ENCODE measurements around the gene CD81.
"Not testable (repeated sequence)": the region's sequence is repeated elsewhere in the genome, so short reads cannot be mapped to it uniquely, and the experiment has no call there.

The CD81 gene

GRCh38 chr11:2364386-2364785 lies 12.7 kb upstream of the CD81 start:
- ATAC-seq; H3K4me1 Mint-ChIP-seq; H3K36me3 Mint-ChIP-seq; H3K27ac Mint-ChIP-seq; DNase-seq (ENCODE audit: low spot score in 2 of 2); H3K4me3 Mint-ChIP-seq; H3K9me3 Mint-ChIP-seq: not testable (repeated sequence)

GRCh38 chr11:2365571-2366210 lies 11.4 kb upstream of the CD81 start:
- Mint-ChIP-seq H3K9me3 (no peaks in the 10 kb centered on the region), H3K27ac (no peak overlapping the region), H3K36me3 (no peaks in the 10 kb centered on the region), H3K4me1 (no peaks in the 10 kb centered on the region), H3K4me3 (no peak overlapping the region)
- DNase-seq (ENCODE audit: low spot score in 2 of 2) (no peak), ATAC-seq (no peak)

DNA sequence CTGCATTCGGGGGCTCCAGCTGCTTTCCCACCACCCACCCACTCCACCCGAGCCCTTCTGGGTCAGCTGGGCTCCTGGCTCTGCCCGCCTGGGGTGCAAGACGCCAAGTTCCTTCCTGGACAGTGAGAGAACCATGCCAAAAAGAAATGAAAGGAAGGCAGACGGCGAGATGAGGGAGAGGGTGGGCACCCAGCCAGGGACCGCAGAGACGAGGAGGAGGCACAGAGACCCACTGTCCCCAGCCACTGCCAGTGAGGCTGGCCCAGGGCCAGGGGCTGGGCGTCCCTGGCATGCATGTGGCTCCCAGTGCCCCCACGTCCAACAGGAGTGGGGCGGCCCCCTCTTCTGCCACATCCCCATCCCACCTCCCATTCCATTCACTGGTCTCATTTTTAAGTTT lies 10.8 kb upstream of the CD81 start:
- Mint-ChIP-seq H3K36me3 (no peaks in the 10 kb centered on the region), H3K4me1 (no peaks in the 10 kb centered on the region), H3K4me3 (no peak overlapping the region), H3K9me3 (no peaks in the 10 kb centered on the region), H3K27ac (no peak overlapping the region)
- no peak for DNase-seq (ENCODE audit: low spot score in 2 of 2)
- ATAC-seq: no peak

- Mint-ChIP-seq H3K9me3 (no peaks in the 10 kb centered on the region), H3K27ac (no peak overlapping the region), H3K36me3 (no peaks in the 10 kb centered on the region), H3K4me1 (no peaks in the 10 kb centered on the region), H3K4me3 (no peak overlapping the region)
- DNase-seq (ENCODE audit: low spot score in 2 of 2): no peak
- ATAC-seq: no peak
These were observed 10.4 kb upstream of the CD81 start for GRCh38 chr11:2366733-2367132.

- Mint-ChIP-seq H3K4me1 (no peaks in the 10 kb centered on the region), H3K36me3 (no peaks in the 10 kb centered on the region), H3K4me3 (no peak overlapping the region), H3K27ac (no peak overlapping the region), H3K9me3 (no peaks in the 10 kb centered on the region)
- ATAC-seq (no peak), DNase-seq (ENCODE audit: low spot score in 2 of 2) (no peak)
These were observed 9.6 kb upstream of the CD81 start for GRCh38 chr11:2367266-2368160.

GRCh38 chr11:2368178-2368850 lies 8.8 kb upstream of the CD81 start:
- DNase-seq (ENCODE audit: low spot score in 2 of 2) (no peak), ATAC-seq (no peak)
- Mint-ChIP-seq H3K27ac (no peak overlapping the region), H3K4me3 (no peak overlapping the region), H3K9me3 (no peaks in the 10 kb centered on the region), H3K36me3 (no peaks in the 10 kb centered on the region), H3K4me1 (no peaks in the 10 kb centered on the region)

- H3K36me3 Mint-ChIP-seq: no peaks in the 10 kb centered on the region
- H3K4me3 Mint-ChIP-seq: no peak overlapping the region
- no peaks in the 10 kb centered on the region for H3K9me3 Mint-ChIP-seq
- H3K27ac Mint-ChIP-seq: no peak overlapping the region
- no peaks in the 10 kb centered on the region for H3K4me1 Mint-ChIP-seq
- ATAC-seq: no peak
- DNase-seq (ENCODE audit: low spot score in 2 of 2): no peak
These were observed 8.3 kb upstream of the CD81 start for GRCh38 chr11:2368851-2369180.

GRCh38 chr11:2369320-2369719 lies 7.8 kb upstream of the CD81 start:
- no peak for ATAC-seq
- Mint-ChIP-seq H3K9me3 (no peaks in the 10 kb centered on the region), H3K4me3 (no peak overlapping the region), H3K27ac (no peak overlapping the region), H3K4me1 (no peaks in the 10 kb centered on the region), H3K36me3 (no peaks in the 10 kb centered on the region)
- DNase-seq (ENCODE audit: low spot score in 2 of 2): no peak

DNA sequence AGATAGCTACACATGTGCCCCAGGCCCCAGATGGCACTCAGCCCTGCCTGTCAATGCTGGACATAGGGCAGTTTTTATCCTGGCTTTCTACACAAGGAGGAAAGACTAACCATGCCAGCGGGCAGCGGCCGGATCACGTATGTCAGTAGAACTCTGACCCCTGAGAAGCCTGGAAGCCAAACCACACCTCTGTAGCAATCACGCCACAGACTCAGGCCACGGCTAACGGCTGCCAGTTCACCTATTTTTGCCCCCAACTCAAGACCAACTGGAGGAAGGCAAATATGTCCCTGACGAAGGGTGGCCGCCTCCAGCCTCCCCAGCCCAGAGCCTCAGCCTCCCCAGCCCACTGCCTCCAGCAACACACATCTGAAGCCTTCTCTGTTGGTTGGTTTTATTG lies 7.2 kb upstream of the CD81 start:
- ATAC-seq (no peak), DNase-seq (ENCODE audit: low spot score in 2 of 2) (no peak)
- H3K9me3 Mint-ChIP-seq: no peaks in the 10 kb centered on the region
- no peak overlapping the region for H3K27ac Mint-ChIP-seq
- H3K4me1 Mint-ChIP-seq: no peaks in the 10 kb centered on the region
- no peak overlapping the region for H3K4me3 Mint-ChIP-seq
- H3K36me3 Mint-ChIP-seq: no peaks in the 10 kb centered on the region

- peak overlapping the region; percentile 78 for H3K27ac Mint-ChIP-seq
- ATAC-seq: no peak
- DNase-seq (ENCODE audit: low spot score in 2 of 2): no peak
- H3K9me3 Mint-ChIP-seq: no peaks in the 10 kb centered on the region
- H3K36me3 Mint-ChIP-seq: peaks cover 19% of the 10 kb centered on the region
- H3K4me1 Mint-ChIP-seq: peaks cover 15% of the 10 kb centered on the region
- H3K4me3 Mint-ChIP-seq: no peak overlapping the region
These were observed 2.5 kb upstream of the CD81 start for GRCh38 chr11:2374456-2375201.

- DNase-seq (ENCODE audit: low spot score in 2 of 2): no peak
- peaks cover 27% of the 10 kb centered on the region for H3K36me3 Mint-ChIP-seq
These were observed 1.7 kb upstream of the CD81 start for GRCh38 chr11:2375341-2375853.

DNA sequence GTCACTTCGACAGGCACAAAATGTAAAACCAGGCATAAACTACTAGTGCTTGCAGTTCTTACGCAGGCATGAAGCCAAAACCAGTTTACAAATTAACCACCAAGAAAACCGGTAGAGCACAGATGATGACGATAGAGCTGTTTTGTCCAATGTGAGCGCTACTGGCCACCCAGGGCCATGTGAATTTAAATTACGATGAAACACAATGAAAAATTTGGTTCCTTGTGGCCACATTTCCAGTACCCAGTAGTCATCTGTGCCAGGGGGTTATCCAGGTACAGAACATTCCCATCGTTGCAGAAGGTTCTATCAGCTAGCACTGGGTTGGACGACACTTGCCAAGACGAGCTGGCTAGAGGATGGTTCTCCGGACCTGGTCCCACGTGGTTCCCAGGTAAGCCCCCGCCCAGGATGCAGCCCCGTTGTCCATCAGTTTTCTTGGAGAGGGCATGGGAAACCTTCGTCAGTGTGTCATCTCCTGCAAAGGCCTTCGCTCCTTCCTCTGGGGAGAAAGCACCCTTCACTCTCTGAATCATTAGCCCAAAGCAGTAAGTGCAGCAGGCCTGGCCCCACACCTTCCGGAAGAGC lies 1.1 kb upstream of the CD81 start:
- ATAC-seq (no peak), DNase-seq (ENCODE audit: low spot score in 2 of 2) (no peak)
- Mint-ChIP-seq H3K4me3 (peak overlapping the region; percentile 80), H3K4me1 (peaks cover 29% of the 10 kb centered on the region), H3K36me3 (peaks cover 33% of the 10 kb centered on the region), H3K9me3 (no peaks in the 10 kb centered on the region), H3K27ac (no peak overlapping the region)

More at GRCh38 chr11:2375341-2375853, 1.7 kb upstream of the CD81 start:
- Mint-ChIP-seq H3K27ac (peak overlapping the region; percentile 78), H3K4me1 (peaks cover 22% of the 10 kb centered on the region), H3K4me3 (no peak overlapping the region), H3K9me3 (no peaks in the 10 kb centered on the region)
- ATAC-seq: no peak

DNA sequence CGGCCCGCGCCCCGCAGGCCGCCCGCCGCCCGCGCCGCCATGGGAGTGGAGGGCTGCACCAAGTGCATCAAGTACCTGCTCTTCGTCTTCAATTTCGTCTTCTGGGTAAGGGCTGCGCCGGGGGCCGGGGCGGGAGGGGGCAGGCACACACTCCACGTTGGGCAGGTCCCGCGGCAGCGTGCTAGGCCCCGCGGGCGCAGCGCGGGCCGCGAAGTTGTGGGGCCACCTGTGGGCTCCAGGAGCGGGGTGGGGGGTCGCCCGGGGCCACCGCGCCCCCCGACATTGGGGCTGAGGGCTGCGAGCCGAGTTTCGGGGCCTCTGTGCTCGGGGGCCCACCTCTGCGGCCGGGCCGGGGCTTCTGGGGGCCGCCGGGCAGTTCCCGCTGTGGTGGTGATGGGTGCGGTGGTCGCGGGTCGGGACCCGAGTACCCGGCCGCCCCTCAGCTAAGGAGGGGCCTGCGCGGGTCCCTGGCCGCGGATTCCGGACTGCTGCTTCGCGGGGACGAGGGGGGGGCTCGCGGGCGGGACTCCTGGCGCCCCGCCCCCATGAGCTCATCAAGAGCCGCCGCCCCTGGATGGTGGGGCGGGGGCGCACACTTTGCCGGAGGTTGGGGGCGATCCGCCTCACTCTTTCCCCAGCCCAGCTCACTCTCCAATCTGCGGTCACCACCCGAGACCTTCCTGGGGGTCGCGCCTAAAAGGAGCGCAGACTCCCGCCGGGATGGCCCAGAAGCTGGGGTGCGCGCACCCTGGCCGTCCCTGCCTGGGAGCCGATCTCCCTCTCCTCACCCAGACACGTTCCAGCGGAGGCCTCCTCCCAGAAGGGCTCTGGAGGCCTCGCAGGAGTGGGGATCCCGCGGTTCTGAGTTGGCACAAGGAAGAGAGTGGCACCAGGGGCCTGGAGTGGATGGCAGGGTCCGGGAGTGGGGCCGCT lies 667 bp downstream of the CD81 start:
- Mint-ChIP-seq H3K9me3 (no peaks in the 10 kb centered on the region), H3K36me3 (peaks cover 49% of the 10 kb centered on the region), H3K27ac (peak overlapping the region; percentile 95), H3K4me3 (peak overlapping the region; percentile 80), H3K4me1 (peaks cover 46% of the 10 kb centered on the region)
- DNase-seq (ENCODE audit: low spot score in 2 of 2): peak in 1 of 2 donors; percentile 36
- ATAC-seq: peak; percentile 55

All from stimulated activated effector memory CD8-positive, alpha-beta T cell treated with anti-CD3 and anti-CD28 coated beads, Interleukin-12 subunit alpha, Interleukin-12 subunit beta, amount 100 ng/mL, for 72 hours (primary cell).